OCI-LY3 (cell line): ENCODE data around the gene SRSF6.

ENCODE experiments used
- H2AFZ ChIP-seq: fragments of 200-600, 300-600 bp; shearing (Covaris generic); 2 replicates; pipeline ENCODE4 v1.6.0; 2014; ENCODE audit warnings: antibody characterized with exemption, low read depth, low read length
- H3K27ac ChIP-seq: fragments of 200-600, 300-600 bp; sonication (generic); 2 replicates; pipeline ENCODE4 v1.5.1; 2014; ENCODE audit warnings: mild to moderate bottlenecking, low read length, moderate library complexity, mixed read lengths
- H3K27me3 ChIP-seq: fragments of 200-600, 300-600 bp; sonication (generic); 2 replicates; pipeline ENCODE4 v1.6.1; 2014; ENCODE audit warnings: low read depth, low read length, mixed read lengths
- H3K36me3 ChIP-seq: fragments of 200-600, 300-600 bp; sonication (generic); replicated peaks from 2 replicates; pipeline ENCODE3; 2014; ENCODE audit warnings: low read depth, low read length, mixed read lengths
- H3K4me1 ChIP-seq: fragments of 300-600, 200-600 bp; sonication (generic); 2 replicates; pipeline ENCODE4 v1.6.1; 2014; ENCODE audit warnings: low read length, mixed read lengths
- H3K4me2 ChIP-seq: fragments of 200-600, 300-600 bp; sonication (generic); 2 replicates; pipeline ENCODE4 v1.6.1; 2014; ENCODE audit warnings: low read length, mixed read lengths
- H3K4me3 ChIP-seq: fragments of 300-600, 200-600 bp; sonication (generic); 2 replicates; pipeline ENCODE4 v1.5.1; 2014; ENCODE audit warnings: antibody characterized with exemption, mild to moderate bottlenecking, low read length, moderate library complexity
- H3K79me2 ChIP-seq: fragments of 300-600, 200-600 bp; shearing (Covaris generic); 2 replicates; pipeline ENCODE4 v1.6.1; 2014; ENCODE audit warnings: mild to moderate bottlenecking, low read length, mixed read lengths
- H3K9ac ChIP-seq: fragments of 300-600, 200-600 bp; shearing (Covaris generic); 2 replicates; pipeline ENCODE4 v1.6.0; 2014; ENCODE audit warnings: mild to moderate bottlenecking, low read length, moderate library complexity
- H3K9me3 ChIP-seq: fragments of 200-600, 300-600 bp; shearing (Covaris generic); 2 replicates; pipeline ENCODE4 v1.6.1; 2014; ENCODE audit warnings: low read length, mixed read lengths; ENCODE audit not compliant: insufficient read depth
- H4K20me1 ChIP-seq: fragments of 200-600, 300-600 bp; sonication (generic); 2 replicates; pipeline ENCODE4 v1.6.1; 2016; ENCODE audit warnings: low read length, mixed read lengths; ENCODE audit not compliant: insufficient read depth
- EZH2phosphoT487 ChIP-seq: fragments of 200-600 bp; shearing (Covaris generic); IDR thresholded peaks from 2 replicates; pipeline ENCODE4 v1.6.1; 2018; ENCODE audit warnings: antibody characterized with exemption, mixed run types, low read depth
- TF ChIP-seq, protein P1 (sequence below): fragments of 200-600, 300-600 bp; sonication (generic); IDR thresholded peaks from 2 replicates; pipeline ENCODE4 v1.5.1; 2014; ENCODE audit warnings: antibody characterized with exemption, low read length, low read depth

The SRSF6 gene

DNA sequence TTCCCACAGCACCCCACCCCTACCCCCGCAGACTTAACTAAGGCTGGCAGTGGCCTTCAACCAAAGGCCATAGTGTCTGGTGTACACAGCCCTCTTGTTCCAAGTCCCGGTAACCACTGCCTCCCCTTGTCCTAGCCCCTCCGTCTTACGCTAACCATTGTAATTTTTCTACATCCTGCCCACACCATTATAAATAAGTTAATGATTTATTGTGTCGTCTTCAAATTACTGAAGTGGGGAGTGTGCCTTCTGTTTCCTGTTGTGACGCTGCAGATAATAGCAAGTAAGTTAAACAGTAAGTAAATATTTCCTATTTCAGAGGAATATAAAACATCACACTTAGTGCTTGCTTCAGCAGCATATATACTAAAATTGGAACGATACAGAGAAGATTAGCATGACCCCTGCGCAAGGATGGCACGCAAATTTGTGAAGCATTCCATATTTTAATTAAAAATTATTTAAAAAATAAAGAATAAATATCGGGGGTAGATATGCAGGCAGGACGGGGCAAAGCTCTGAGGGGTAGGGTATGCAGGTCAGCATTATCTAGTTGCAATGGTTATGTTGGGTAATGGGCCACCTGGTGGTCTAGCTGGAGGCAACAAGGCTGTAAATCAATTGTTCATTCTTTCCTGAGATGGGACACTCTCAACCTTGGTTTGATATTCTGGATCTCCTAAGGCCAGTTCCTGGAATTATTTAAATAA is 15.1 kb downstream of the SRSF6 start:
- H3K4me3 ChIP-seq = no peak overlapping the region
- TF ChIP-seq, protein P1, sequence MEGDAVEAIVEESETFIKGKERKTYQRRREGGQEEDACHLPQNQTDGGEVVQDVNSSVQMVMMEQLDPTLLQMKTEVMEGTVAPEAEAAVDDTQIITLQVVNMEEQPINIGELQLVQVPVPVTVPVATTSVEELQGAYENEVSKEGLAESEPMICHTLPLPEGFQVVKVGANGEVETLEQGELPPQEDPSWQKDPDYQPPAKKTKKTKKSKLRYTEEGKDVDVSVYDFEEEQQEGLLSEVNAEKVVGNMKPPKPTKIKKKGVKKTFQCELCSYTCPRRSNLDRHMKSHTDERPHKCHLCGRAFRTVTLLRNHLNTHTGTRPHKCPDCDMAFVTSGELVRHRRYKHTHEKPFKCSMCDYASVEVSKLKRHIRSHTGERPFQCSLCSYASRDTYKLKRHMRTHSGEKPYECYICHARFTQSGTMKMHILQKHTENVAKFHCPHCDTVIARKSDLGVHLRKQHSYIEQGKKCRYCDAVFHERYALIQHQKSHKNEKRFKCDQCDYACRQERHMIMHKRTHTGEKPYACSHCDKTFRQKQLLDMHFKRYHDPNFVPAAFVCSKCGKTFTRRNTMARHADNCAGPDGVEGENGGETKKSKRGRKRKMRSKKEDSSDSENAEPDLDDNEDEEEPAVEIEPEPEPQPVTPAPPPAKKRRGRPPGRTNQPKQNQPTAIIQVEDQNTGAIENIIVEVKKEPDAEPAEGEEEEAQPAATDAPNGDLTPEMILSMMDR = no peak
- no peak for TF ChIP-seq EZH2phosphoT487
- no peak overlapping the region for H3K27ac ChIP-seq
- H3K9me3 ChIP-seq = no peaks in the 10 kb centered on the region
- no peak overlapping the region for H3K4me2 ChIP-seq
- no peaks in the 10 kb centered on the region for H3K79me2 ChIP-seq
- H2AFZ ChIP-seq = no peak overlapping the region
- H3K27me3 ChIP-seq = 0 out of 2 replicates have a peak, but pooled peaks cover 2% of the 10 kb centered on the region
- H4K20me1 ChIP-seq = peaks cover 6% of the 10 kb centered on the region; the same call in 1 of the 2 replicates
- peaks cover 10% of the 10 kb centered on the region for H3K36me3 ChIP-seq
- H3K4me1 ChIP-seq = no peaks in the 10 kb centered on the region
- H3K9ac ChIP-seq = no peak overlapping the region

DNA sequence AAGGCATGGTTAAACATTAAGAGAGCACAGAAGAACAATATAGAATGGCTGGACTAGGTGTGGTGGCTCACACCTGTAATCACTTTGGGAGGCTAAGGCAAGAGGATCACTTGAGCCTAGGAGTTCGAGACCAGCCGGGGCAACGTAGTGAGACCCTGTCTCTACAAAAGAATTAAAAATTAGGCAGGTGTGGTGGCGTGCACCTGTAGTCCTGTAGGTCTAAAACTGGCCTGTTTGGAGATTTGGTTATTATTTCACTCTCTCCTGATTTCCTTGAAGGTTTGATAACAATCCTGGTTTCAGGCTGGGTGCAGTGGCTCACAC is 15.6 kb downstream of the SRSF6 start:
- Histone ChIP-seq H3K9me3 (no peaks in the 10 kb centered on the region), H2AFZ (no peak overlapping the region), H3K9ac (no peak overlapping the region), H3K4me2 (no peak overlapping the region), H3K36me3 (peaks cover 10% of the 10 kb centered on the region), H3K4me1 (no peaks in the 10 kb centered on the region), H3K27me3 (0 out of 2 replicates have a peak, but pooled peaks cover 4% of the 10 kb centered on the region), H3K79me2 (no peaks in the 10 kb centered on the region), H4K20me1 (peaks cover 6% of the 10 kb centered on the region; the same call in 1 of the 2 replicates), H3K4me3 (no peak overlapping the region), H3K27ac (no peak overlapping the region)
- TF ChIP-seq EZH2phosphoT487 = no peak
- TF ChIP-seq, protein P1 = no peak

DNA sequence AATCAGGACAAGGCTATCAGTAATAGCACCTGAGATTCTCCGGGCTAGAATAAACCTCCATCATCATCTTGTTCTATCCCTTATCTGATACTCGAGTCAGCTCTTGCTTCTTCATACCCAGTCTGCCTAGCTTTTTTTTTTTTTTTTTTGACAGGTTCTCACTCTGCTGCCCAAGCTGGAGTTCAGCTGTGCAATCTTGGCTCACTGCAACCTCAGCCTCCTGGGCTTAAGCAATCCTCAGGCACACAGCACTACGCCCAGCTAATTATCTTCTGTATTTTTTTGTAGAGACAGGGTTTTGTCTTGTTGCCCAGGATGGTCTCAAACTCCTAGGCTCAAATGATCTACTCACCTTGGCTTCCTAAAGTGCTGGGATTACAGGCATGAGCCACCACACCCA is 19.5 kb downstream of the SRSF6 start:
- no peak overlapping the region for H3K9ac ChIP-seq
- H3K27ac ChIP-seq = no peak overlapping the region
- no peaks in the 10 kb centered on the region for H3K9me3 ChIP-seq
- no peaks in the 10 kb centered on the region for H3K79me2 ChIP-seq
- H3K27me3 ChIP-seq = peaks cover 9% of the 10 kb centered on the region; the same call in 1 of the 2 replicates
- H3K4me2 ChIP-seq = no peak overlapping the region
- H3K4me3 ChIP-seq = no peak overlapping the region
- no peak overlapping the region for H2AFZ ChIP-seq
- no peaks in the 10 kb centered on the region for H3K36me3 ChIP-seq
- H3K4me1 ChIP-seq = no peaks in the 10 kb centered on the region
- no peak for TF ChIP-seq EZH2phosphoT487
- TF ChIP-seq, protein P1 = no peak
- no peaks in the 10 kb centered on the region for H4K20me1 ChIP-seq

DNA sequence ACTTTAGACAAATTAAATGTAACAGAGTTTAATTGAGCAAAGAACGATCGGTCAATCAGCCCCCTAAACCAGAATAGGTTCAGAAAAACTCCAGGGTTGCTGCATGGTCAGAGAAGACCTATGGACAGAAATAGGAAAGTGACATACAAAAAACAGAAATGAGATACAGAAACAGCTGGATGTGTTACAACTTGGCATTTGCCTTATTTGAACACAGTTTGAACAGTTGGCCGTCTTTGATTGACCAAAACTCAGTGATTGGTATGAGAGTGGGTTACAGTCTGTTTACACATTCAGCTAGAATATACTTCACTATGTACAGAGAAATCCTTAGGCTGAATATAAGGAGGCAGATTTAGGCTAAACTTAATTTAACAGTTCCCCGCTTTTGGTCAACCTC is 19.9 kb downstream of the SRSF6 start:
- Histone ChIP-seq H3K9ac (no peak overlapping the region), H4K20me1 (no peaks in the 10 kb centered on the region), H3K9me3 (no peaks in the 10 kb centered on the region), H3K36me3 (no peaks in the 10 kb centered on the region), H3K79me2 (no peaks in the 10 kb centered on the region), H3K4me3 (no peak overlapping the region), H3K27me3 (peaks cover 9% of the 10 kb centered on the region; the same call in 1 of the 2 replicates), H3K4me1 (no peaks in the 10 kb centered on the region), H3K4me2 (no peak overlapping the region), H3K27ac (no peak overlapping the region), H2AFZ (no peak overlapping the region)
- TF ChIP-seq, protein P1 = no peak
- no peak for TF ChIP-seq EZH2phosphoT487
